Tibial artery (tissue), 4 donors: ENCODE data around the gene DMTF1.
"Not testable (repeated sequence)": the region's sequence is repeated elsewhere in the genome, so short reads cannot be mapped to it uniquely, and the experiment has no call there.

Source experiments
- DNase-seq, 2 donors: peaks; one replicate each; pipeline ENCODE4 v3.0.0-alpha.2; 2019
- H3K27ac ChIP-seq, 2 donors: fragments of 200-600 bp; sonication (generic) in 1 of 2; 1 replicate in 1 of 2; 2 replicates in 1 of 2; pipeline ENCODE4 v1.5.1; 2018 to 2019; ENCODE audit warnings: mild to moderate bottlenecking in 1 of 2
- H3K27me3 ChIP-seq, 2 donors: fragments of 200-600 bp; sonication (generic) in 1 of 2; one replicate each; pipeline versions ENCODE4 v1.5.1 to v1.6.0; 2016 to 2019
- H3K36me3 ChIP-seq, 3 donors: fragments of 200-600 bp; sonication (generic) in 2 of 3; one replicate each; pipeline ENCODE4 v1.5.1; 2016 to 2019; ENCODE audit warnings: mild to moderate bottlenecking in 2 of 3
- H3K4me1 ChIP-seq, 4 donors: fragments of 200-600 bp; sonication (generic) in 2 of 4; 1 replicate in 3 of 4; 2 replicates in 1 of 4; pipeline ENCODE4 v1.5.1; 2016 to 2019
- H3K4me3 ChIP-seq, 2 donors: fragments of 200-600 bp; sonication (generic) in 1 of 2; 1 replicate in 1 of 2; 2 replicates in 1 of 2; pipeline ENCODE4 v1.5.1; 2018 to 2019; ENCODE audit warnings: mild to moderate bottlenecking in 2 of 2
- H3K9me3 ChIP-seq, 3 donors: fragments of 200-600 bp; sonication (generic) in 1 of 3; one replicate each; pipeline ENCODE4 v1.5.1; 2016 to 2019
- CTCF ChIP-seq, 2 experiments: fragments of 200-600 bp in 1 of 2; fragments of 450-650 bp in 1 of 2; IDR thresholded peaks; one replicate each; pipeline ENCODE4 v1.5.1; 2017 to 2019; ENCODE audit warnings: antibody characterized with exemption in 2 of 2, mild to moderate bottlenecking in 1 of 2, moderate library complexity in 1 of 2
- intact Hi-C: fragments of 100-400 bp; cut with DNase I; formaldehyde crosslinking; loops from one replicate; pipeline ENCODE4 v1.15.0; 2023; ENCODE audit warnings: low total_unique reads

DMTF1 gene

DNA sequence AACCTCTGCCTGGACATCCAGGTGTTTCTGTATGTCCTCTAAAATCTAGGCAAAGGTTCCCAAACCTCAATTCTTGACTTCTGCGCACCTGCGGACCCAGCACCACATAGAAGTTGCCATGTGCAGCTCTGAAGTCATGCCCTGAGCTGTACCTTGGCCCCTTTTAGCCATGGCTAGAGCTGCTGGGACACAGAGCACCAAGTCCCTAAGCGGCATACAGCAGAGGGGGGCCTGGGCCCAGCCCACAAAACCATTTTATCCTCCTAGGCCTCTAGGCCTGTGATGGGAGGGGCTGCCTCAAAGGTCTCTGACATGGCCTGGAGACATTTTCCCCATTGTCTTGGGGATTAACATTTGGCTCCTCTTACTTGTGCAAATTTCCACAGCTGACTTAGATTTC lies 52.7 kb downstream of the DMTF1 start:
- Histone ChIP-seq H3K4me3 (no peak overlapping the region), H3K36me3 (peaks cover 11 to 20% (median 14%) of the 10 kb centered on the region in 3 donors), H3K27me3 (no peaks in the 10 kb centered on the region), H3K9me3 (peaks cover 0 to 23% (median 19%) of the 10 kb centered on the region in 3 donors), H3K4me1 (no peaks in the 10 kb centered on the region), H3K27ac (no peak overlapping the region)
- no peak for TF ChIP-seq CTCF (IDR thresholded peaks at IDR 0.05)
- DNase-seq, result no peak
- intact Hi-C loops, result no loop called here

DNA sequence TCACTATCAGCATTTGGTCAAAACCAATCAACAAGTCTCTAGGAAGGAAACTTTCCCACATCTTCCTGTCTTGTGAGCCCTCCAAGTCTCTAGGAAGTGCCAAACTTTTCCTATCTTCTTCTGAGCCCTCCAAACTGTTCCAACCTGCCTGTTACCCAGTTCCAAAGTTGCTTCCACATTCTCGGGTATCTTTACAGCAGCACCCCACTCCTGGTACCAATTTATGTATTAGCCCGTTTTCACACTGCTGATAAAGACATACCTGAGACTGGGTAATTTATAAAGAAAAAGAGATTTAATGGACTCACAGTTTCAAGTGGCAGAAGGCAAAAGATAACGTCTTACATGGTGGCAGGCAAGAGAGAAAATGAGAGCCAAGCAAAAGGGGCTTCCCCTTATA lies 53.4 kb downstream of the DMTF1 start:
- H3K27me3 ChIP-seq, intact Hi-C loops, DNase-seq, H3K4me1 ChIP-seq, H3K27ac ChIP-seq, H3K4me3 ChIP-seq: not testable (repeated sequence)
- Histone ChIP-seq H3K36me3 (peaks cover 11 to 25% (median 13%) of the 10 kb centered on the region in 3 donors), H3K9me3 (peaks cover 0 to 23% (median 19%) of the 10 kb centered on the region in 3 donors)

DNA sequence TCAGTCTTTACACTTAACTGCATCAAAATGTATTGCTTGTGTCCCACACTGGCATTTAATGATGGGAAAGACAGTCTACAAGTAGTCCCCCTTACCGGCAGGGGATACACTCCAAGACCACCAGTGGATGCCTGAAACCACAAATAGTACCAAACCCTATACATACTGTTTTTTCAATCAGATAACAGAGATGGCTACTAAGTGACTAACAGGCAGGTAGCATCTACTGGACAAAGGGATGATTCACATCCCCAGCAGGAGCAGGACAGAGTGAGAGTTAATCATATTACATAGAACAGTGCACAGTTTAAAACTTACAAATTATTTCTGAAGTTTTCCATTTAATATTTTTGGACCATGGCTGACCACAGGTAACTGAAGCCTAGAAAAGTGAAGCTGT lies 54.1 kb downstream of the DMTF1 start:
- Histone ChIP-seq H3K4me3 (no peak overlapping the region), H3K9me3 (peaks cover 0 to 23% (median 19%) of the 10 kb centered on the region in 3 donors), H3K4me1 (no peaks in the 10 kb centered on the region), H3K27me3 (no peaks in the 10 kb centered on the region), H3K36me3 (peaks cover 11 to 26% (median 15%) of the 10 kb centered on the region in 3 donors), H3K27ac (no peak overlapping the region)
- DNase-seq, result no peak
- intact Hi-C loops, result no loop called here
- TF ChIP-seq CTCF (IDR thresholded peaks at IDR 0.05), result no peak

GRCh38 chr7:87209295-87209924 lies 57.2 kb downstream of the DMTF1 start:
- no peak for DNase-seq
- H3K4me3 ChIP-seq, result no peak overlapping the region
- peaks cover 0 to 23% (median 17%) of the 10 kb centered on the region in 3 donors for H3K9me3 ChIP-seq
- H3K36me3 ChIP-seq, result peaks cover 11 to 26% (median 15%) of the 10 kb centered on the region in 3 donors
- no peaks in the 10 kb centered on the region for H3K27me3 ChIP-seq
- intact Hi-C loops, result no loop called here
- H3K27ac ChIP-seq, result no peak overlapping the region
- H3K4me1 ChIP-seq, result peaks cover 0 to 9% (median 3%) of the 10 kb centered on the region in 4 donors
- TF ChIP-seq CTCF (IDR thresholded peaks at IDR 0.05), result no peak

- Histone ChIP-seq H3K4me1 (peaks cover 0 to 9% (median 3%) of the 10 kb centered on the region in 4 donors), H3K27ac (no peak overlapping the region), H3K36me3 (peaks cover 10 to 23% (median 11%) of the 10 kb centered on the region in 3 donors), H3K9me3 (peaks cover 0 to 12% (median 9%) of the 10 kb centered on the region in 3 donors), H3K4me3 (no peak overlapping the region), H3K27me3 (no peaks in the 10 kb centered on the region)
- no peak for DNase-seq
- intact Hi-C loops, result loop anchor here (10.0 kb wide), 1 partner anchor 46 kb away; no protein-coding TSS in a partner anchor
- TF ChIP-seq CTCF (IDR thresholded peaks at IDR 0.05), result no peak
Observed at GRCh38 chr7:87210506-87210905, 58.3 kb downstream of the DMTF1 start.

DNA sequence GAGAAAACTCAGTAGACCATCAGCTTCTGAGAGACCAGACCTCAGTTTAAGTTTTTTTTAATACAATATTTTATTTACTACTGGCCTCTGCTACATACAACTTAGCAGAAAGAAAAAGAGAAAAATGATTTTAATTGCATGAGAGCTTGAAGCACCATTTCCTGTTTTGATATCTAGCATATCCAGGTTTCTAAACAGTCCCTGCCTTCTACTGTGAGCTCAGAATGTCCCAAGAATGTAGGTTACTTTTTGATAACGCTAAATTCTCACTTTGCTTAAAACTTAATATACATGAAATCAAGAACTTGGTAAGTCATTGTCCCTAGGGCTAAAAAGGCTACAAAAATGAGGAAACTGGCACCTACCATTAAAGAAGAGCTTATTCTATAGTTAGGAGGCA lies 60.2 kb downstream of the DMTF1 start:
- no peak overlapping the region for H3K4me3 ChIP-seq
- no peak for TF ChIP-seq CTCF (IDR thresholded peaks at IDR 0.05)
- H3K27ac ChIP-seq, result no peak overlapping the region
- H3K9me3 ChIP-seq, result no peaks in the 10 kb centered on the region
- intact Hi-C loops, result loop anchor here (10.0 kb wide), 1 partner anchor 48 kb away; no protein-coding TSS in a partner anchor
- H3K36me3 ChIP-seq, result peaks cover 4 to 14% (median 5%) of the 10 kb centered on the region in 3 donors
- peaks cover 0 to 19% (median 7%) of the 10 kb centered on the region in 4 donors for H3K4me1 ChIP-seq
- no peak for DNase-seq
- H3K27me3 ChIP-seq, result no peaks in the 10 kb centered on the region
